ENCODE results near the gene CTRB1. TPM values are rescaled to one million over a fixed set of nuclear protein-coding genes. Genes with fewer than 3 reads are reported as not detected.

Gene CTRB1
- total RNA-seq, 4 donors from 2014 or later = not detected

GRCh38 chr16:75273054-75273925, 54.5 kb downstream of the CTRB1 start:
- Histone ChIP-seq H3K9me3 (no peaks in the 10 kb centered on the region), H3K4me1 (peaks cover 0 to 14% (median 2%) of the 10 kb centered on the region in 3 donors), H3K27me3 (no peaks in the 10 kb centered on the region), H3K27ac (no peak overlapping the region), H3K36me3 (no peaks in the 10 kb centered on the region), H3K4me3 (no peak overlapping the region)
- no peak for DNase-seq
- intact Hi-C loops (cut with DNase I) = no loop called here
- TF ChIP-seq POLR2A (IDR thresholded peaks at IDR 0.05) (no peak), CTCF (IDR thresholded peaks at IDR 0.05) (no peak)
- 84 to 89% methylated on average over 10 to 20 of the region's 23 CpGs for WGBS, 2 donors

Other genes with a start within 250 kb of the CTRB1 start
- 10 to 100 TPM in 3 of 4 donors, 1 to 10 TPM in 1; 9.8 to 25.1 (median 22.2) TPM for gene WDR59, start 233.9 kb upstream of the CTRB1 start, total RNA-seq
- gene ZNRF1, start 220.0 kb upstream of the CTRB1 start, total RNA-seq = 10 to 100 TPM; 28.0 to 67.4 (median 33.5) TPM
- gene LDHD, start 102.2 kb upstream of the CTRB1 start, total RNA-seq = 10 to 100 TPM in 2 of 4 donors, 1 to 10 TPM in 2; 3.3 to 20.4 (median 10.4) TPM
- 1 to 10 TPM; 3.1 to 9.1 (median 5.7) TPM for gene ZFP1, start 70.5 kb upstream of the CTRB1 start, total RNA-seq
- gene CTRB2, start 11.8 kb upstream of the CTRB1 start, total RNA-seq = not detected
- gene BCAR1, start 32.6 kb downstream of the CTRB1 start, total RNA-seq = 10 to 100 TPM; 26.8 to 51.9 (median 32.1) TPM
- gene CFDP1, start 214.5 kb downstream of the CTRB1 start, total RNA-seq = 10 to 100 TPM; 32.8 to 55.8 (median 45.7) TPM
- gene TMEM170A, start 245.7 kb downstream of the CTRB1 start, total RNA-seq = 10 to 100 TPM; 11.6 to 19.8 (median 14.6) TPM